ENCODE data around the gene MT1A. TPM values are rescaled to one million over a fixed set of nuclear protein-coding genes. Genes with fewer than 3 reads are reported as not detected.
A peak's percentile ranks its signal among the peaks of the same experiment; 100 is the strongest.

Gene MT1A
- total and polyA plus RNA-seq, 2 experiments from 2014 or later, result 1.9 TPM; not detected in 1

GRCh38 chr16:56591377-56592060 is 46.9 kb upstream of the MT1A start:
- WGBS (ENCODE audit: low lambda C conversion rate, missing lambda C conversion rate), result 61% methylated on average over 4 of the region's 4 CpGs

GRCh38 chr16:56593573-56594291 is 44.7 kb upstream of the MT1A start:
- Histone ChIP-seq H3K4me1 (ENCODE audit: insufficient read depth) (peaks cover 3% of the 10 kb centered on the region), H3K9me2 (replicated peaks; ENCODE audit: insufficient read depth) (no peaks in the 10 kb centered on the region), H3K79me2 (no peaks in the 10 kb centered on the region), H2AFZ (no peak overlapping the region), H3K27me3 (peaks cover 26% of the 10 kb centered on the region), H3K9me3 (ENCODE audit: low read depth) (no peaks in the 10 kb centered on the region), H3K4me2 (no peak overlapping the region), H4K20me1 (ENCODE audit: insufficient read depth, poor library complexity, severe bottlenecking) (no peaks in the 10 kb centered on the region), H3K4me3 (no peak overlapping the region), H3K27ac (no peak overlapping the region), H3K36me3 (replicated peaks; ENCODE audit: insufficient read depth, low read depth) (no peaks in the 10 kb centered on the region)
- 79% methylated on average over 6 of the region's 6 CpGs for WGBS (ENCODE audit: low lambda C conversion rate, missing lambda C conversion rate)
- DNase-seq (ENCODE audit: low spot score), result no peak
- no peak for TF ChIP-seq EZH2 (IDR thresholded peaks at IDR 0.05; ENCODE audit: borderline replicate concordance)

More at GRCh38 chr16:56591377-56592060, 46.9 kb upstream of the MT1A start:
- no peak overlapping the region for H2AFZ ChIP-seq
- no peaks in the 10 kb centered on the region for H3K9me3 ChIP-seq (ENCODE audit: low read depth)
- H3K4me2 ChIP-seq, result no peak overlapping the region
- no peaks in the 10 kb centered on the region for H3K9me2 ChIP-seq (replicated peaks; ENCODE audit: insufficient read depth)
- no peak overlapping the region for H3K4me3 ChIP-seq
- H3K4me1 ChIP-seq (ENCODE audit: insufficient read depth), result peaks cover 3% of the 10 kb centered on the region
- no peak for TF ChIP-seq EZH2 (IDR thresholded peaks at IDR 0.05; ENCODE audit: borderline replicate concordance)
- TF ChIP-seq, protein P1, sequence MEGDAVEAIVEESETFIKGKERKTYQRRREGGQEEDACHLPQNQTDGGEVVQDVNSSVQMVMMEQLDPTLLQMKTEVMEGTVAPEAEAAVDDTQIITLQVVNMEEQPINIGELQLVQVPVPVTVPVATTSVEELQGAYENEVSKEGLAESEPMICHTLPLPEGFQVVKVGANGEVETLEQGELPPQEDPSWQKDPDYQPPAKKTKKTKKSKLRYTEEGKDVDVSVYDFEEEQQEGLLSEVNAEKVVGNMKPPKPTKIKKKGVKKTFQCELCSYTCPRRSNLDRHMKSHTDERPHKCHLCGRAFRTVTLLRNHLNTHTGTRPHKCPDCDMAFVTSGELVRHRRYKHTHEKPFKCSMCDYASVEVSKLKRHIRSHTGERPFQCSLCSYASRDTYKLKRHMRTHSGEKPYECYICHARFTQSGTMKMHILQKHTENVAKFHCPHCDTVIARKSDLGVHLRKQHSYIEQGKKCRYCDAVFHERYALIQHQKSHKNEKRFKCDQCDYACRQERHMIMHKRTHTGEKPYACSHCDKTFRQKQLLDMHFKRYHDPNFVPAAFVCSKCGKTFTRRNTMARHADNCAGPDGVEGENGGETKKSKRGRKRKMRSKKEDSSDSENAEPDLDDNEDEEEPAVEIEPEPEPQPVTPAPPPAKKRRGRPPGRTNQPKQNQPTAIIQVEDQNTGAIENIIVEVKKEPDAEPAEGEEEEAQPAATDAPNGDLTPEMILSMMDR (IDR thresholded peaks at IDR 0.05; ENCODE audit: poor library complexity), result no peak
- no peak for TF ChIP-seq EZH2phosphoT487 (IDR thresholded peaks at IDR 0.05; ENCODE audit: low read depth, severe bottlenecking, unreplicated experiment)
- H3K27me3 ChIP-seq, result peaks cover 43% of the 10 kb centered on the region
- DNase-seq (ENCODE audit: low spot score), result no peak
- H3K27ac ChIP-seq, result no peak overlapping the region
- no peaks in the 10 kb centered on the region for H3K79me2 ChIP-seq
- no peaks in the 10 kb centered on the region for H3K36me3 ChIP-seq (replicated peaks; ENCODE audit: insufficient read depth, low read depth)
- H4K20me1 ChIP-seq (ENCODE audit: insufficient read depth, poor library complexity, severe bottlenecking), result no peaks in the 10 kb centered on the region

DNA sequence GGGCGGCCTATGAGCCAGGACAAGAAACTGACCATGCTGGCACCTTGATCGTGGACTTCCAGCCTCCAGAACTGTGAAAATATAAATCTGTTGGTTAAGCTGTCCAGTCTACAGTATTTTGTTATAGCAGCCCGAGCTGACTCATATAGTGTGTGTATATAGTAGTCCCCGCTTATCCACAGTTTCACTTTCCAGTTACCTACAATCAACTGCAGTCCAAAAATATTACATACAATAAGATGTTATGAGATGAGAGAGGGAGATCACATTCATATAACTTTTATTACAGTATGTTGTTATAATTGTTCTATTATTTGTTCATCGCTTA is 44.2 kb upstream of the MT1A start:
- Histone ChIP-seq H3K9me3 (ENCODE audit: low read depth) (no peaks in the 10 kb centered on the region), H3K27me3 (peaks cover 22% of the 10 kb centered on the region), H3K9me2 (replicated peaks; ENCODE audit: insufficient read depth) (no peaks in the 10 kb centered on the region), H2AFZ (no peak overlapping the region), H3K36me3 (replicated peaks; ENCODE audit: insufficient read depth, low read depth) (no peaks in the 10 kb centered on the region), H3K27ac (no peak overlapping the region), H3K79me2 (no peaks in the 10 kb centered on the region), H4K20me1 (ENCODE audit: insufficient read depth, poor library complexity, severe bottlenecking) (no peaks in the 10 kb centered on the region), H3K4me3 (no peak overlapping the region), H3K4me2 (no peak overlapping the region), H3K4me1 (ENCODE audit: insufficient read depth) (peaks cover 3% of the 10 kb centered on the region)
- WGBS (ENCODE audit: low lambda C conversion rate, missing lambda C conversion rate), result 90% methylated on average over 5 of the region's 5 CpGs
- no peak for DNase-seq (ENCODE audit: low spot score)
- TF ChIP-seq, protein P1 (IDR thresholded peaks at IDR 0.05; ENCODE audit: poor library complexity), result no peak
- no peak for TF ChIP-seq EZH2phosphoT487 (IDR thresholded peaks at IDR 0.05; ENCODE audit: low read depth, severe bottlenecking, unreplicated experiment)
- no peak for TF ChIP-seq EZH2 (IDR thresholded peaks at IDR 0.05; ENCODE audit: borderline replicate concordance)

GRCh38 chr16:56600398-56600999 is 38.0 kb upstream of the MT1A start:
- WGBS (ENCODE audit: low lambda C conversion rate, missing lambda C conversion rate), result 46% methylated on average over 8 of the region's 8 CpGs
- Histone ChIP-seq H3K27me3 (peaks cover 4% of the 10 kb centered on the region), H3K9me2 (replicated peaks; ENCODE audit: insufficient read depth) (no peaks in the 10 kb centered on the region), H4K20me1 (ENCODE audit: insufficient read depth, poor library complexity, severe bottlenecking) (no peaks in the 10 kb centered on the region), H3K79me2 (no peaks in the 10 kb centered on the region), H3K4me1 (ENCODE audit: insufficient read depth) (no peaks in the 10 kb centered on the region), H3K36me3 (replicated peaks; ENCODE audit: insufficient read depth, low read depth) (no peaks in the 10 kb centered on the region), H3K4me2 (no peak overlapping the region), H3K27ac (no peak overlapping the region), H2AFZ (no peak overlapping the region), H3K4me3 (no peak overlapping the region), H3K9me3 (ENCODE audit: low read depth) (no peaks in the 10 kb centered on the region)
- TF ChIP-seq, protein P1 (IDR thresholded peaks at IDR 0.05; ENCODE audit: poor library complexity), result peak; percentile 51
- TF ChIP-seq EZH2 (IDR thresholded peaks at IDR 0.05; ENCODE audit: borderline replicate concordance), result no peak
- TF ChIP-seq EZH2phosphoT487 (IDR thresholded peaks at IDR 0.05; ENCODE audit: low read depth, severe bottlenecking, unreplicated experiment), result no peak
- peak; percentile 39 for DNase-seq (ENCODE audit: low spot score)
